ENCODE data around the gene BIVM.

DNA sequence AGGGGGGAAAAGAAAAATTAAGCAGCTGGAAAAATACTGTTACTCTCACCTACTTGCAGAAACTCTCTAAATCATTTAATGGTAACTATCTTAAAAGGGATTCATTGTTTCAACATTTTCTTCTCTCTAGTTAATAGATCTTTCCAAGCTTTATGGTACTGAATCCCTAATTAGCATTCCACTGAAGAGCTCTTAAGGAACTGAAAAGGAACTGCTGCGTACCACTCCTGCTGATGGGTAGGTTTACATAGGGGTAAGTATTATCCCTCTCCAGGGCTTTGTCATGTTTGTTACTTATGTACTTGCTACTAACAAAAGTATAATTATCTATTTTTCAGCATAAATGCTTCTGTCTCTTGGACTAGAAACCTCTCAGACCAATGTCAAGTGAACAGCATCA is 37.8 kb upstream of the BIVM start:
- TF ChIP-seq, protein P1, sequence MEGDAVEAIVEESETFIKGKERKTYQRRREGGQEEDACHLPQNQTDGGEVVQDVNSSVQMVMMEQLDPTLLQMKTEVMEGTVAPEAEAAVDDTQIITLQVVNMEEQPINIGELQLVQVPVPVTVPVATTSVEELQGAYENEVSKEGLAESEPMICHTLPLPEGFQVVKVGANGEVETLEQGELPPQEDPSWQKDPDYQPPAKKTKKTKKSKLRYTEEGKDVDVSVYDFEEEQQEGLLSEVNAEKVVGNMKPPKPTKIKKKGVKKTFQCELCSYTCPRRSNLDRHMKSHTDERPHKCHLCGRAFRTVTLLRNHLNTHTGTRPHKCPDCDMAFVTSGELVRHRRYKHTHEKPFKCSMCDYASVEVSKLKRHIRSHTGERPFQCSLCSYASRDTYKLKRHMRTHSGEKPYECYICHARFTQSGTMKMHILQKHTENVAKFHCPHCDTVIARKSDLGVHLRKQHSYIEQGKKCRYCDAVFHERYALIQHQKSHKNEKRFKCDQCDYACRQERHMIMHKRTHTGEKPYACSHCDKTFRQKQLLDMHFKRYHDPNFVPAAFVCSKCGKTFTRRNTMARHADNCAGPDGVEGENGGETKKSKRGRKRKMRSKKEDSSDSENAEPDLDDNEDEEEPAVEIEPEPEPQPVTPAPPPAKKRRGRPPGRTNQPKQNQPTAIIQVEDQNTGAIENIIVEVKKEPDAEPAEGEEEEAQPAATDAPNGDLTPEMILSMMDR (IDR thresholded peaks at IDR 0.05): no peak
- no peak for TF ChIP-seq POLR2AphosphoS5 (IDR thresholded peaks at IDR 0.05)
